Common myeloid progenitor, CD34-positive (primary cell): ENCODE data around the gene MTCL1.

Source experiments
- CTCF ChIA-PET: fragments of 350-600 bp; sonication (Branson Sonifier 250); formaldehyde crosslinking; loops from one replicate; lab custom pipeline; 2021; ENCODE audit warnings: antibody characterized with exemption; lab: Charles Lee
- POLR2A ChIA-PET: fragments of 350-600 bp; sonication (Branson Sonifier 250); formaldehyde crosslinking; loops from one replicate; lab custom pipeline; 2021; ENCODE audit warnings: antibody characterized with exemption; lab: Charles Lee
- DNase-seq, 3 donors: peaks; one replicate each; pipeline versions ENCODE4 v3.0.0 to v3.0.0-alpha.2; 2013
- H3K27ac ChIP-seq, 2 experiments: 1 replicate in 1 of 2; 2 replicates in 1 of 2; pipeline ENCODE4 v1.7.0; 2013; ENCODE audit warnings: inconsistent platforms in 2 of 2, low read length in 2 of 2, mild to moderate bottlenecking in 2 of 2, low read depth in 1 of 2, moderate library complexity in 1 of 2; ENCODE audit not compliant: severe bottlenecking in 2 of 2, insufficient read depth in 1 of 2, poor library complexity in 1 of 2
- H3K27me3 ChIP-seq, 5 experiments: replicated peaks in 2 of 5; 1 replicate in 3 of 5; 2 replicates in 2 of 5; pipeline versions ENCODE4 v1.6.1 to v1.7.0; 2013; ENCODE audit warnings: low read length in 4 of 5, mild to moderate bottlenecking in 2 of 5, moderate library complexity in 2 of 5, inconsistent platforms in 1 of 5; ENCODE audit not compliant: insufficient read depth in 5 of 5, control insufficient read depth in 4 of 5
- H3K36me3 ChIP-seq, 4 experiments: 1 replicate in 2 of 4; 2 replicates in 2 of 4; pipeline versions ENCODE4 v1.6.1 to v1.7.0; 2013; ENCODE audit warnings: low read length in 3 of 4, control low read depth in 1 of 4, mild to moderate bottlenecking in 1 of 4; ENCODE audit not compliant: control insufficient read depth in 4 of 4, insufficient read depth in 4 of 4
- H3K4me1 ChIP-seq, 4 experiments: 1 replicate in 3 of 4; 2 replicates in 1 of 4; pipeline versions ENCODE4 v1.6.1 to v1.7.1; 2013; ENCODE audit warnings: low read length in 3 of 4, mild to moderate bottlenecking in 3 of 4, control low read depth in 1 of 4, inconsistent platforms in 1 of 4, moderate library complexity in 1 of 4; ENCODE audit not compliant: control insufficient read depth in 4 of 4, insufficient read depth in 4 of 4; ENCODE audit errors: control extremely low read depth in 1 of 4
- H3K4me3 ChIP-seq, 7 experiments: 1 replicate in 4 of 7; 2 replicates in 3 of 7; pipeline versions ENCODE4 v1.5.1 to v1.7.0; 2013; ENCODE audit warnings: mild to moderate bottlenecking in 7 of 7, low read length in 6 of 7, moderate library complexity in 6 of 7, inconsistent platforms in 2 of 7, low read depth in 2 of 7, control low read depth in 1 of 7; ENCODE audit not compliant: insufficient read depth in 4 of 7, control insufficient read depth in 1 of 7; ENCODE audit errors: extremely low read depth in 1 of 7
- H3K9me3 ChIP-seq, 5 experiments: 1 replicate in 4 of 5; 2 replicates in 1 of 5; pipeline versions ENCODE4 v1.6.1 to v1.7.1; 2013; ENCODE audit warnings: low read length in 4 of 5, mild to moderate bottlenecking in 2 of 5, inconsistent platforms in 1 of 5, low read depth in 1 of 5, moderate library complexity in 1 of 5; ENCODE audit not compliant: control insufficient read depth in 4 of 5, insufficient read depth in 2 of 5; ENCODE audit errors: control extremely low read depth in 1 of 5
- WGBS: methylation state at CpG from one replicate; pipeline ENCODE4 v1.1.5; 2013; ENCODE audit not compliant: insufficient coverage; 5-methylcytosine and 5-hydroxymethylcytosine counted together

Gene MTCL1

GRCh38 chr18:8814206-8814605 lies 108.8 kb downstream of the MTCL1 start:
- peaks cover 0 to 5% (median 0%) of the 10 kb centered on the region in 5 experiments for H3K27me3 ChIP-seq
- H3K27ac ChIP-seq: no peak overlapping the region
- no peak for DNase-seq
- H3K9me3 ChIP-seq: no peaks in the 10 kb centered on the region
- H3K4me3 ChIP-seq: no peak overlapping the region
- 100% methylated on average over 4 of the region's 6 CpGs for WGBS
- CTCF ChIA-PET: no interaction called here
- POLR2A ChIA-PET: no interaction called here
- no peaks in the 10 kb centered on the region for H3K36me3 ChIP-seq
- H3K4me1 ChIP-seq: no peaks in the 10 kb centered on the region

GRCh38 chr18:8816220-8816619 lies 110.9 kb downstream of the MTCL1 start:
- POLR2A ChIA-PET: no interaction called here
- DNase-seq: no peak
- CTCF ChIA-PET: interaction anchor here (0.6 kb wide), 1 partner anchor 906 kb away, joined by 3 read pairs; no protein-coding TSS in a partner anchor

GRCh38 chr18:8816816-8817215 lies 111.5 kb downstream of the MTCL1 start:
- no peak for DNase-seq
- ChIA-PET CTCF (interaction anchor here (0.6 kb wide), 1 partner anchor 131 kb away, joined by 3 read pairs; no protein-coding TSS in a partner anchor), POLR2A (no interaction called here)
- H3K27me3 ChIP-seq: peaks cover 0 to 5% (median 0%) of the 10 kb centered on the region in 5 experiments
- WGBS: 57% methylated on average over 1 of the region's 1 CpG
- no peak overlapping the region for H3K27ac ChIP-seq
- H3K4me1 ChIP-seq: no peaks in the 10 kb centered on the region
- H3K36me3 ChIP-seq: no peaks in the 10 kb centered on the region
- H3K9me3 ChIP-seq: no peaks in the 10 kb centered on the region
- H3K4me3 ChIP-seq: no peak overlapping the region

More at GRCh38 chr18:8816220-8816619, 110.9 kb downstream of the MTCL1 start:
- no peak overlapping the region for H3K4me3 ChIP-seq
- H3K4me1 ChIP-seq: no peaks in the 10 kb centered on the region
- 100% methylated on average over 1 of the region's 3 CpGs for WGBS
- H3K27me3 ChIP-seq: peaks cover 0 to 5% (median 0%) of the 10 kb centered on the region in 5 experiments
- no peak overlapping the region for H3K27ac ChIP-seq
- no peaks in the 10 kb centered on the region for H3K36me3 ChIP-seq
- no peaks in the 10 kb centered on the region for H3K9me3 ChIP-seq

DNA sequence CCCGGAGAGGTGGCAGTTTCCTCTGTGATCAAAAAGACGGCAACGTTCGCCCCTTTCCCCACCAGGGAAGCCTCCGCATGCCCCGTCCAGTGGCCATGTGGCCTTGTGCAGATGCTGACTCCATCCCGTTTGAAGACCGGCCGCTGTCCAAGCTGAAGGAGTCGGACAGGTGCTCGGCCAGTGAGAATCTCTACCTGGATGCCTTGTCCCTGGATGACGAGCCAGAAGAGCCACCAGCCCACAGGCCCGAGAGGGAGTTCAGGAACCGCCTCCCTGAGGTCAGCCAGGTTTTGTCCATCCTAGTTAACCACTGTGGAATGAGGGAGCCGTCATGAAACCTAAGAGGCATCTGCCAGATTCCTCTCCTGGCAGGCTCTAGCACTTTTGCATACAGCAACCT lies 113.6 kb downstream of the MTCL1 start:
- Histone ChIP-seq H3K36me3 (no peaks in the 10 kb centered on the region), H3K27me3 (peaks cover 0 to 5% (median 0%) of the 10 kb centered on the region in 5 experiments), H3K4me3 (no peak overlapping the region), H3K4me1 (no peaks in the 10 kb centered on the region), H3K27ac (no peak overlapping the region), H3K9me3 (no peaks in the 10 kb centered on the region)
- CTCF ChIA-PET: no interaction called here
- DNase-seq: no peak
- POLR2A ChIA-PET: no interaction called here
- WGBS: 98% methylated on average over 15 of the region's 15 CpGs

DNA sequence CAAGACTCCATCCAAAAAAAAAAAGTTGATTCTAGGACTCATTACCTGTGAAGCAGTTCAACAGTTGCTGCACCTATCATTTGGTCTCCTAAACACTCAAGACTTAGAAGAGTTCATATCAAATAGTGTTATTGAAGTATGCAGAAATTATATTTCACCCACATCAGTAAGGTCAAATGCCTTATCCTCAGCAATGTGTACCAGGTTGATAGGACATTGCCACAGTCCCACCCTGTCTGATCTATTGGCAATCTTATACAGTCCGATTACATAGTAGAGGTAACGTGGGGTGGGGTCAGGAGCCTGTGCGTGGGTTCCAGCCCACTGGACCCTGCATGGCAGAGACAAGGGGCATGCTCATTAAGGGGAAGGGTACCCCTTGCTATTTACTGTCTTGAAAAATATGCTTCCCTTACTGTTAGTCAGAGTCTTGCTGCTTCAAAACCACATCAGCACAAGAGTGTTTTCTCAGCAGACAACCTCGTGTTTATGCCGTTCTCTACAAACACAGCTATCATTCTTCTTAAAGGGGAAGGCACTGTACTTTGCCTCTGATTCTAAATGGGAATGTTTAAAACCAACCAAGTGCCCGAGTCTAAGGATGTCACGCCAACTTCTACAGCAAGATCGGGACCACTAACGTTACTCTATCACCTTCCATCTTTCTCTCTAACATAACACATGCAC lies 115.2 kb downstream of the MTCL1 start:
- DNase-seq: no peak
- H3K4me3 ChIP-seq: no peak overlapping the region
- H3K27ac ChIP-seq: no peak overlapping the region
- CTCF ChIA-PET: no interaction called here
- 91% methylated on average over 9 of the region's 9 CpGs for WGBS
- POLR2A ChIA-PET: no interaction called here
- H3K4me1 ChIP-seq: no peaks in the 10 kb centered on the region
- H3K27me3 ChIP-seq: peaks cover 0 to 5% (median 0%) of the 10 kb centered on the region in 5 experiments
- no peaks in the 10 kb centered on the region for H3K36me3 ChIP-seq
- no peaks in the 10 kb centered on the region for H3K9me3 ChIP-seq

DNA sequence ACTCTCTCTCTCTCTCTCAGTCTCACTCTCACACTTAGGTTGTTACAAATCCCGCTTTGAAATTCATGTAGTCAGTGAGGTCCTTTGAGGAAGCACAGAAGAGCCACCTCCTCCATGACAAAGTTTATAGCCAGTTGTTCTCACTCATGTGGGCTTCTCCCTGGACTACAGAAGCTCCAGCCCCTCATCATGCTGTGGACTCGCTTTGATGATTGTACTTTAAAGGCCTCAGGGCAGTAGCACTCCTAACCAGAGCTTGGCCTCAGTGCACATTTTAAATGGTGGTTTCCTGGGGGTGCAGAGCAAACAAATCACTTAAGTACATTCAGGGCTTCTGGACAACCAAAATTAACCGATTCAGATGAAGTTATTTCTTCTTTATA lies 115.7 kb downstream of the MTCL1 start:
- WGBS: 100% methylated on average over 1 of the region's 3 CpGs
- no peaks in the 10 kb centered on the region for H3K4me1 ChIP-seq
- H3K27me3 ChIP-seq: peaks cover 0 to 5% (median 0%) of the 10 kb centered on the region in 5 experiments
- H3K4me3 ChIP-seq: no peak overlapping the region
- H3K27ac ChIP-seq: no peak overlapping the region
- POLR2A ChIA-PET: no interaction called here
- no peaks in the 10 kb centered on the region for H3K9me3 ChIP-seq
- CTCF ChIA-PET: no interaction called here
- DNase-seq: no peak
- no peaks in the 10 kb centered on the region for H3K36me3 ChIP-seq

DNA sequence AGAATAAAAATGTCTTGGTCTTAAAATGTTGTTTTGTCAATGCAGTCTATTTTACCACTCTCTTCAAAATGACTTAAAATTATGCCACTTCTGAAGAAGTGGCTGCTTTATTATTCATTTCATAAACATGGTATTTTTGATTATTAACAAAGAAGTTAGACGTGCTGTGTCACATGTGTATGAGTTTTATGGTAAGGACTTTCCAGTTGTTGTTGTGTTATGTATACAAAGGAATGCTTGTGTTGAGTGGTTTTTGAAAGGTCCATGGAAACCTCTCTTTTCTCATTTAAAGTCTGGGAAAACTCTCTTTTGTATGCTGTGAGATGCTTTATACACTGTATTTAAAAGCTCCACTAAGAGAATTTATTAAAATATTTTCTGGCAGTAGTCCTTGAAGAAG lies 116.2 kb downstream of the MTCL1 start:
- CTCF ChIA-PET: no interaction called here

More for the DNA sequence above, 116.2 kb downstream of the MTCL1 start:
- Histone ChIP-seq H3K4me1 (no peaks in the 10 kb centered on the region), H3K36me3 (no peaks in the 10 kb centered on the region), H3K4me3 (no peak overlapping the region), H3K27ac (no peak overlapping the region), H3K9me3 (no peaks in the 10 kb centered on the region), H3K27me3 (peaks cover 0 to 3% (median 0%) of the 10 kb centered on the region in 5 experiments)
- no CpG with 5 or more reads among the region's 1 CpG for WGBS
- no peak for DNase-seq
- POLR2A ChIA-PET: no interaction called here
